NT2/D1 (cell line): Measurements from ENCODE around the gene TNFRSF14.

Experiments used
- SUZ12 ChIP-seq: IDR thresholded peaks from 2 replicates; pipeline ENCODE4 v1.6.1; 2011; ENCODE audit not compliant: insufficient read length, insufficient read depth; ENCODE audit errors: extremely low read depth
- ZNF274 ChIP-seq: IDR thresholded peaks from 2 replicates; pipeline ENCODE4 v1.6.1; 2011; ENCODE audit warnings: mild to moderate bottlenecking, low read depth, low read length

- TF ChIP-seq ZNF274: no peak
- no peak for TF ChIP-seq SUZ12
These were observed 27.0 kb upstream of the TNFRSF14 start for GRCh38 chr1:2528966-2529783.
